Measurements from ENCODE around the gene FAM174A.

FAM174A gene

GRCh38 chr5:100535060-100536005 lies at the start of gene FAM174A:
TSS of gene FAM174A (plus strand) at chr5:100535374. CDS start at chr5:100535531, 157 bp downstream.
- DNase-seq = peak; percentile 95

- DNase-seq = no peak
These were observed 41.2 kb upstream of the FAM174A start for GRCh38 chr5:100493996-100494395.

GRCh38 chr5:100496296-100496695 lies 38.9 kb upstream of the FAM174A start:
- no peak for DNase-seq

- no peak for DNase-seq
These were observed 32.5 kb upstream of the FAM174A start for GRCh38 chr5:100502684-100503083.

- no peak for DNase-seq
These were observed 29.0 kb upstream of the FAM174A start for GRCh38 chr5:100505984-100506670.

- no peak for DNase-seq
These were observed 18.9 kb upstream of the FAM174A start for GRCh38 chr5:100516285-100516684.

GRCh38 chr5:100517301-100517974 lies 17.7 kb upstream of the FAM174A start:
- no peak for DNase-seq

- DNase-seq = no peak
These were observed 16.8 kb upstream of the FAM174A start for GRCh38 chr5:100518377-100518776.

GRCh38 chr5:100519075-100519474 lies 16.1 kb upstream of the FAM174A start:
- no peak for DNase-seq

- DNase-seq = no peak
These were observed 14.8 kb upstream of the FAM174A start for GRCh38 chr5:100520348-100520747.

GRCh38 chr5:100537946-100538345 lies 2.8 kb downstream of the FAM174A start:
- no peak for DNase-seq

- DNase-seq = no peak
These were observed 4.3 kb downstream of the FAM174A start for GRCh38 chr5:100539519-100539918.

GRCh38 chr5:100542086-100542485 lies 6.9 kb downstream of the FAM174A start:
- no peak for DNase-seq

- DNase-seq = no peak
These were observed 10.8 kb downstream of the FAM174A start for GRCh38 chr5:100546001-100546400.

GRCh38 chr5:100550531-100551051 lies 15.4 kb downstream of the FAM174A start:
- no peak for DNase-seq

- DNase-seq = no peak
These were observed 16.0 kb downstream of the FAM174A start for GRCh38 chr5:100551183-100551582.

GRCh38 chr5:100553209-100553608 lies 18.0 kb downstream of the FAM174A start:
- no peak for DNase-seq

GRCh38 chr5:100560860-100561259 lies 25.7 kb downstream of the FAM174A start:
- no peak for DNase-seq

- no peak for DNase-seq
These were observed 27.6 kb downstream of the FAM174A start for GRCh38 chr5:100562821-100563220.

GRCh38 chr5:100566382-100567141 lies 31.4 kb downstream of the FAM174A start:
- no peak for DNase-seq

GRCh38 chr5:100574716-100575115 lies 39.5 kb downstream of the FAM174A start:
- no peak for DNase-seq

GRCh38 chr5:100575815-100576214 lies 40.6 kb downstream of the FAM174A start:
- DNase-seq = no peak

Data from activated CD4-positive, alpha-beta T cell treated with anti-CD3 and anti-CD28 coated beads for 48 hours (primary cell).